ENCODE measurements around the gene SERPINA5. TPM values are rescaled to one million over a fixed set of nuclear protein-coding genes. Genes with fewer than 3 reads are reported as not detected.

SERPINA5 gene
- total and polyA plus RNA-seq, 10 of the 15 experiments (the other 5 are each of a cell fraction or from before 2014, with no cell fraction given) = 0.90 TPM; not detected in 9

GRCh38 chr14:94558842-94559241 is 22.4 kb upstream of the SERPINA5 start (continued):
- TF ChIP-seq ZBTB4 (CRISPR knock-in tag; IDR thresholded peaks at IDR 0.05) = no peak
- TF ChIP-seq ZNF622 (IDR thresholded peaks at IDR 0.05) = no peak
- no peak for TF ChIP-seq ZZZ3 (IDR thresholded peaks at IDR 0.05; ENCODE audit: control insufficient read depth, insufficient read length, low read depth)
- TF ChIP-seq, protein P1, sequence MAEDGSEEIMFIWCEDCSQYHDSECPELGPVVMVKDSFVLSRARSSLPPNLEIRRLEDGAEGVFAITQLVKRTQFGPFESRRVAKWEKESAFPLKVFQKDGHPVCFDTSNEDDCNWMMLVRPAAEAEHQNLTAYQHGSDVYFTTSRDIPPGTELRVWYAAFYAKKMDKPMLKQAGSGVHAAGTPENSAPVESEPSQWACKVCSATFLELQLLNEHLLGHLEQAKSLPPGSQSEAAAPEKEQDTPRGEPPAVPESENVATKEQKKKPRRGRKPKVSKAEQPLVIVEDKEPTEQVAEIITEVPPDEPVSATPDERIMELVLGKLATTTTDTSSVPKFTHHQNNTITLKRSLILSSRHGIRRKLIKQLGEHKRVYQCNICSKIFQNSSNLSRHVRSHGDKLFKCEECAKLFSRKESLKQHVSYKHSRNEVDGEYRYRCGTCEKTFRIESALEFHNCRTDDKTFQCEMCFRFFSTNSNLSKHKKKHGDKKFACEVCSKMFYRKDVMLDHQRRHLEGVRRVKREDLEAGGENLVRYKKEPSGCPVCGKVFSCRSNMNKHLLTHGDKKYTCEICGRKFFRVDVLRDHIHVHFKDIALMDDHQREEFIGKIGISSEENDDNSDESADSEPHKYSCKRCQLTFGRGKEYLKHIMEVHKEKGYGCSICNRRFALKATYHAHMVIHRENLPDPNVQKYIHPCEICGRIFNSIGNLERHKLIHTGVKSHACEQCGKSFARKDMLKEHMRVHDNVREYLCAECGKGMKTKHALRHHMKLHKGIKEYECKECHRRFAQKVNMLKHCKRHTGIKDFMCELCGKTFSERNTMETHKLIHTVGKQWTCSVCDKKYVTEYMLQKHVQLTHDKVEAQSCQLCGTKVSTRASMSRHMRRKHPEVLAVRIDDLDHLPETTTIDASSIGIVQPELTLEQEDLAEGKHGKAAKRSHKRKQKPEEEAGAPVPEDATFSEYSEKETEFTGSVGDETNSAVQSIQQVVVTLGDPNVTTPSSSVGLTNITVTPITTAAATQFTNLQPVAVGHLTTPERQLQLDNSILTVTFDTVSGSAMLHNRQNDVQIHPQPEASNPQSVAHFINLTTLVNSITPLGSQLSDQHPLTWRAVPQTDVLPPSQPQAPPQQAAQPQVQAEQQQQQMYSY (CRISPR knock-in tag; IDR thresholded peaks at IDR 0.05) = no peak
- no peak for TF ChIP-seq POU2F2 (IDR thresholded peaks at IDR 0.05; ENCODE audit: borderline replicate concordance, low read depth, low read length)
- no peak for TF ChIP-seq CHD1 (IDR thresholded peaks at IDR 0.05; ENCODE audit: low read depth, low read length)
- TF ChIP-seq SMC3 (IDR thresholded peaks at IDR 0.05; ENCODE audit: borderline replicate concordance, low read length) = no peak
- no peak for TF ChIP-seq NFYB (IDR thresholded peaks at IDR 0.05; ENCODE audit: insufficient read depth, low read depth, low read length)
- no peak for TF ChIP-seq RFX5 (IDR thresholded peaks at IDR 0.05; ENCODE audit: low read depth, low read length)
